NCI-H187 treated with DMSO at 0.1 percent for 48 hours (cell line): ENCODE data around the gene NRCAM.

Experiments used
- DNase-seq: peaks from one replicate; lab custom pipeline; 2025; lab: John Stamatoyannopoulos, UW

The NRCAM gene

DNA sequence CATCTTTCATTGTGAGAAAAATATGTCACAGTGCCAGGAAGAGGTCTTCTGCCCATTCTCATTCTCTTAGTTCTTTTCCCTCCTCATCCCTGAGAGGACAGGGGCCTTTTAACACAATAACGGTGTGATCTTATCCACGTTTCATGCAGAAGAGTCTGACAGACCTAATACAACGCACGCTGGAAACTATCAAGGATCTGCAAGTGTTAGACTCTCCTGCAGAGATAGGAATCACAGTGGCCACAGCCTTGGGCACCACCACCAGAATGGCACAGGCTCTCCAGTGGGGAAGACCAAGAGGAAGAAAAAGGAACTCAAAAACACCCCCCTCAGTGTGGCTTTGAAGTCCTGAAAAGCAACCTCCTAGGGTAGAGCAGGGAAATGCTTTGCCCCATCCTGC lies 253.5 kb downstream of the NRCAM start:
- no peak for DNase-seq

GRCh38 chr7:108201766-108202165 lies 254.5 kb downstream of the NRCAM start:
- DNase-seq = no peak

DNA sequence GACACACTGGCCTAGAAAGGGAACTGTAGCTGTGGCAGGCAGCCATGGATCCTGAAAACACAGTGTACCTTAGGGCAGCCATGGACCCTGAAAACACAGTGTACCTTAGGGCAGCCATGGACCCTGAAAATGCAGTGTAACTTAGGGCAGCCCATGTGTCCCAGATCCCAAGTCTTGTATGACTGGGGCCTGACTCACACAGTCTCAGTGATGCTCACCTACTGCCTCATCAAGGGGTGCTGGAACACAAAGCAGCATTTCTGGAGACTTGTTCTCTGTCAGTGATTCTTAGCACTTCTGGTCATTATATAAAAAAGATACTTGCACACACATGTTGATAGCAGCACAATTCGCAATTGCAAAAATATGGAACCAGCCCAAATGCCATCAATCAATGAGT lies 255.9 kb downstream of the NRCAM start:
- DNase-seq = no peak

- DNase-seq = no peak
Measured at GRCh38 chr7:108197371-108198091, 258.7 kb downstream of the NRCAM start.

DNA sequence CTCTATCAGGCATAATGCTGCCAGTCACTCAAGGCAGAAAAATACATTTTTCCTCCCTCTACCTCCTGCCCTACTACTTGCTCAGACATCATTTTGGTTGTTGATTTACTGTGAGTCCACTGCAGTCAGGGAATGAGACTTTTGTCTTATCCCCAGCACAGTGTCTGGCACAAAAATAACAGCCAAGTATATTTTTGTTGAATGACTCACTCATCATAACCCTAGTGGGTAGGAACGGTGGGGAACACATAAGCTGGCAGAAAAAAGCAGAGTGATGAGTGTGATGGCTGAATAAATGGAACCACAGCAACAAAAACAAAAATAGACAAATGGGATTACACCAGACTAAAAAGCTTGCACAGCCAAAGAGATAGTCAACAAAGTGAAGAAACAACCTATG lies 260.2 kb downstream of the NRCAM start:
- no peak for DNase-seq

- peak; percentile 81 for DNase-seq
Measured at GRCh38 chr7:108193594-108194498, 262.4 kb downstream of the NRCAM start.

GRCh38 chr7:108190891-108191290 lies 265.3 kb downstream of the NRCAM start:
- no peak for DNase-seq

- DNase-seq = no peak
Measured at GRCh38 chr7:108189733-108190388, 266.4 kb downstream of the NRCAM start.

DNA sequence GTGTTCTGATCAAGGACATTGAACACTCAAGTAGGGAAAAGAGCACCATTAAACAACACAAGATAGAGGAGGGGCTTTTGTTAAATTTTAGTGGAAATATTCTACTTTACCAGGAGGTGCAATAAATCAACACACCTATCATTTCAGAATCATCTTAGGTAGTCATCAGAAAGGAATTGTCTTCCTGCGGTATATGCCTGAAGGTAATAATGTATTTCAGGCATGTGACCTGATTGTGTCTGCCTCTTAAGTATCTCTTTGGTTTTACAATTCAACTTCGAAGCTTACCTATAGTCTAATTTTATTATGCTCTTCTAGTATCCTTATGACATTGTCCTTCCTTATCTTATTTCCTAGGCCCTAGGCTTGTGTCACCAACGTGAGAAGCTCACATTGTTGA lies 267.5 kb downstream of the NRCAM start:
- DNase-seq = no peak

GRCh38 chr7:108181073-108181985 lies 274.9 kb downstream of the NRCAM start:
- peak; percentile 75 for DNase-seq

- peak; percentile 94 for DNase-seq
Measured at GRCh38 chr7:108178398-108178797, 277.8 kb downstream of the NRCAM start.

DNA sequence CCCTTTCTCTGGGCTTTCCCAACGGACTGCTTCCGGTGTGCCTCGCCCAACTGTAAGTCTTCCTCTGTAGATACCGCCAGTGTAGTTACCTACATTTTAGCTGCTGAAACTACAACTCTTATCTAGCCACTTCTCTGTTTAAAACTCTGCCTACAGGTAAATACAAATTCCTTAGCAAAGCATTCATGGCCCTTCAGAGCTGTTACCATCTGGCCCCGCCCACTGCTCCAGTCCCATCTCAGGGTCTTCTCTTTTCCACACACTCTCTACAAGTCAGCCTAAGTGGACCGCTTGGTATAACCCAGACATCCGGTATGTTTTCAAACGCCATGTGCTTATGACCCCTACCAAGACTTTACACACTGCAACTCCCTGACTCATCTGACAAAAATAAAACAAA lies 285.1 kb downstream of the NRCAM start:
- no peak for DNase-seq

- no peak for DNase-seq
Measured at GRCh38 chr7:108170251-108170650, 286.0 kb downstream of the NRCAM start.

- DNase-seq = no peak
Measured at GRCh38 chr7:108167460-108167859, 288.8 kb downstream of the NRCAM start.

DNA sequence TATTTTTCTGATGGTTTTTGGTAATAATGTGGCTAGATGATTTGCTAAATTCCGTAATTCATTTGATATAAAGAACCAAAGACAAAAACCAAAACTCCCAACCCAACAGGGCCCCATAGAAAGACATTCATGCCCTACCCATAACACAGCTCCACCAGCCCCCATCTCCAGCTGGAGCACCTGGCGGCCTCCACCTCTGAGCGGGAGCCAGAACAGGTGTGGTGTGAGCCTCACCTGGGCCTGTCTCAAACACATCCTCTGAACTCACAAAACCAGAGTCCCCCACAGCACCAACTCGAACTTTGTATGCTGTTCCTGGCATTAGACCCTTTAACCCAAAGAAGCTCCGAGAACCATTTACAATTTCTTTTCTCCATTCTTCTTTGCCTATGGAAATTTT lies 289.5 kb downstream of the NRCAM start:
- DNase-seq = no peak

GRCh38 chr7:108165723-108166122 lies 290.5 kb downstream of the NRCAM start:
- DNase-seq = no peak

DNA sequence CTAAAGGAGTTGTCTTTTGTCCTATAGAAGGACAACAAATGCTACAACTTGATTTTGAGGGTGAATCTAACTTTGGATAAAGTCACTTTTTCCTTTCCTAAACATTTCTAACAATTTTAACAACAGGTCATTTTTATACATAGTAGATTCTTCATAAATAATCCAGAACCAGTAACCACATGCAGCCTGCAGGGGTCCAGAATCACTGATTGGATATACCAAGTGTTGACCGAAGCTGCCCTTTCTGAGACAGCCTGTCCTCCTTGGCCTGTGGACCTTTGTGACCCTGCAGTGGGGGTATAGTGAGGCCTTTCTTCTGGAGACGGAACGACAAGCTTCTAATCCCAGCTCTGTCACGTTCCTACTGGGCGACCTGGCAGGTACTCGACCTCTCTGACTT lies 291.3 kb downstream of the NRCAM start:
- no peak for DNase-seq

- DNase-seq = no peak
Measured at GRCh38 chr7:108164342-108164741, 291.9 kb downstream of the NRCAM start.

DNA sequence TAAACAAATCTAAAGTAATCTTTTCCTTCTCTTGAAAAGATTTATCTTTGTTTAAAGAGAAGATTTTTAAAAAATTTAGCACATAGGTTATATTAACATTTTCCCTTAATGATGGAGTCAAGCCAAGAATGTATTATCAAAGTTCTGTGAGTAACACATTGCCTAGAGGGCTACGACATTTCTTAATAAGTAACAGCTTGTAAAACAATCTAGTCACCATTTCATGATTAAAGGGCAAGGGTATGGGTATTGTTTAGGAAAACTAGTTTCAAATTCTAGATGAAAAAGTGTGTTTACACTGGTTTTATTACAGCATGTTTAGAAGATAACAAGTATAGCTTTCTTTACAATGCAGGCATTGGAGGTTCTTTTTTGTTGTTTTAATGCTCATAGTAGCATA lies 297.5 kb downstream of the NRCAM start:
- no peak for DNase-seq

DNA sequence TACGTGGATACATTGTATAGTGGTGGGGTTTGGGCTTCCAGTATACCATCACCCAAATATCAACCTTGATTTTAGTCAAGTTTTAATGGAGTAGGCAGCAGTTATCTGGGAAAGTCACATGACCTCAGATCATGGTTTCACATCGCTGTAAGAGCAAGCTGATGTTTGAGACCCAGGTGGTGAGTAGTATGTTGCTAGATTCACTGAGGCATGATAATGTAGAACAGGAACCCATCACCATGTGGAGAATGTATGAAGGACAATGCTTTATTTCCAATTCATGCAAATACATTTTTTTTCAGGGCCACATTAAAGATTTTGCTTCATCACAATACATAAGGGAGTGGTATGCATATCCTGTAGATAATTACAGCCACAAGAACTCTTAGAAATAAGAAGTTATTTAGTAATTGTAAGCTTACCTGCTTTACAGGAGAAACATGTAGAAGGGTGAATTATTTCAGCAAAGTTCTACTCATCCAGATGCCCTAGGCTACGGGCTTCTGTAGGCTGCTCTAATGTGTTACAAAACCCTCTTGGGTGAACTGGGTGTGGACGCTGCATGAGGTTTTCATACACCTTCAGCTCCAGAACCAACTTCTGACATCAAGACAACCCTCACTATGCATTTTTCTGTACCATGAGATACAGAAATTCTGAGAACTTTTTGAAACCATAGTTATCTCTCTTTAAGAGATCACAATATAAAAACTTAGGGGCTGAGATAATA lies 298.5 kb downstream of the NRCAM start:
- no peak for DNase-seq
